ENCODE measurements around the gene NEFH. TPM values are rescaled to one million over a fixed set of nuclear protein-coding genes. Genes with fewer than 3 reads are reported as not detected.

Gene NEFH, protein sequence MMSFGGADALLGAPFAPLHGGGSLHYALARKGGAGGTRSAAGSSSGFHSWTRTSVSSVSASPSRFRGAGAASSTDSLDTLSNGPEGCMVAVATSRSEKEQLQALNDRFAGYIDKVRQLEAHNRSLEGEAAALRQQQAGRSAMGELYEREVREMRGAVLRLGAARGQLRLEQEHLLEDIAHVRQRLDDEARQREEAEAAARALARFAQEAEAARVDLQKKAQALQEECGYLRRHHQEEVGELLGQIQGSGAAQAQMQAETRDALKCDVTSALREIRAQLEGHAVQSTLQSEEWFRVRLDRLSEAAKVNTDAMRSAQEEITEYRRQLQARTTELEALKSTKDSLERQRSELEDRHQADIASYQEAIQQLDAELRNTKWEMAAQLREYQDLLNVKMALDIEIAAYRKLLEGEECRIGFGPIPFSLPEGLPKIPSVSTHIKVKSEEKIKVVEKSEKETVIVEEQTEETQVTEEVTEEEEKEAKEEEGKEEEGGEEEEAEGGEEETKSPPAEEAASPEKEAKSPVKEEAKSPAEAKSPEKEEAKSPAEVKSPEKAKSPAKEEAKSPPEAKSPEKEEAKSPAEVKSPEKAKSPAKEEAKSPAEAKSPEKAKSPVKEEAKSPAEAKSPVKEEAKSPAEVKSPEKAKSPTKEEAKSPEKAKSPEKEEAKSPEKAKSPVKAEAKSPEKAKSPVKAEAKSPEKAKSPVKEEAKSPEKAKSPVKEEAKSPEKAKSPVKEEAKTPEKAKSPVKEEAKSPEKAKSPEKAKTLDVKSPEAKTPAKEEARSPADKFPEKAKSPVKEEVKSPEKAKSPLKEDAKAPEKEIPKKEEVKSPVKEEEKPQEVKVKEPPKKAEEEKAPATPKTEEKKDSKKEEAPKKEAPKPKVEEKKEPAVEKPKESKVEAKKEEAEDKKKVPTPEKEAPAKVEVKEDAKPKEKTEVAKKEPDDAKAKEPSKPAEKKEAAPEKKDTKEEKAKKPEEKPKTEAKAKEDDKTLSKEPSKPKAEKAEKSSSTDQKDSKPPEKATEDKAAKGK
- total RNA-seq (2022) (not detected in 2 replicates), Bru-seq, nascent RNA (not detected), BruChase-seq, experiment 1, labeled RNA remaining after a 6-hour chase (percentile 4 among the genes with signal in this experiment), BruChase-seq, experiment 2, labeled RNA remaining after a 2-hour chase (not detected)
- long read RNA-seq, result 0 reads

GRCh38 chr22:29479417-29480261 lies at the start of gene NEFH:
TSS of gene NEFH (plus strand) at chr22:29480218. CDS start at chr22:29480263, 45 bp downstream.
- Mint-ChIP-seq H3K27me3 (ENCODE audit: insufficient read depth, unreplicated experiment) (peaks cover 52% of the 10 kb centered on the region), H3K9me3 (ENCODE audit: unreplicated experiment) (no peaks in the 10 kb centered on the region), H3K27ac (ENCODE audit: low read depth, unreplicated experiment) (no peak within 1 kb of the TSS), H3K4me1 (ENCODE audit: insufficient read depth, unreplicated experiment) (peaks cover 6% of the 10 kb centered on the region), H3K36me3 (ENCODE audit: insufficient read depth, unreplicated experiment) (no peaks in the 10 kb centered on the region), H3K4me3 (ENCODE audit: unreplicated experiment) (no peak within 1 kb of the TSS)
- no TSS peak for BruUV-seq (replicated peaks)
- no peak for DNase-seq (ENCODE audit: unreplicated experiment)
- TF ChIP-seq CTCF (IDR thresholded peaks at IDR 0.05; ENCODE audit: unreplicated experiment), result no peak
- POLR2A ChIA-PET, result no interaction called here
- CTCF ChIA-PET, result interaction anchor here (0.6 kb wide), 1 partner anchor 56 kb away, joined by 3 read pairs; no protein-coding TSS in a partner anchor
- intact Hi-C loops (cut with micrococcal nuclease), result no loop called here

DNA sequence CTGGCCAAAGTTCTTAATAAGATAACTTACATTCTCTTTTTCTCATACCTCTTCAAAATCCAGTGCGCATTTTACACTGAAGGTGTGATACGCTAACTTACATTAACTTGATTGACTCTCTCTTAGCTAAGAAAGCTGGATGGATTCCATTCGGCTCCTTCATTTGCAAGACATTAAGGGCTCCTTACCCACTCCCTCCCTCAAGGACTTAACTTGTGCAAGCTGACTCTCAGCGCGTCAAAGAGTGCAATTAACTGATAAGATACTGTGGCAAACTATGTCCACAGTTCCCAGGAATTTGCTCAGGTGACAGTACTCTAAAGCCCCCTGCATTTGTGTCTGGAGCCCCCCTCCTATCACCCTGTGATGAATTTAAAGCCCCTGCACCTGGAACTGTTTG lies 48.0 kb upstream of the NEFH start:
- Mint-ChIP-seq H3K36me3 (ENCODE audit: insufficient read depth, unreplicated experiment) (no peaks in the 10 kb centered on the region), H3K27ac (ENCODE audit: low read depth, unreplicated experiment) (no peak overlapping the region), H3K4me1 (ENCODE audit: insufficient read depth, unreplicated experiment) (no peaks in the 10 kb centered on the region), H3K27me3 (ENCODE audit: insufficient read depth, unreplicated experiment) (peaks cover 80% of the 10 kb centered on the region), H3K9me3 (ENCODE audit: unreplicated experiment) (no peaks in the 10 kb centered on the region), H3K4me3 (ENCODE audit: unreplicated experiment) (no peak overlapping the region)
- CTCF ChIA-PET, result interaction anchor here (0.7 kb wide), 1 partner anchor 85 kb away, joined by 3 read pairs; no protein-coding TSS in a partner anchor
- BruUV-seq (replicated peaks), result no TSS peak
- no peak for DNase-seq (ENCODE audit: unreplicated experiment)
- POLR2A ChIA-PET, result interaction anchor here (0.7 kb wide), 1 partner anchor 16 kb away, joined by 3 read pairs; no protein-coding TSS in a partner anchor
- intact Hi-C loops (cut with micrococcal nuclease), result no loop called here
- TF ChIP-seq CTCF (IDR thresholded peaks at IDR 0.05; ENCODE audit: unreplicated experiment), result no peak

DNA sequence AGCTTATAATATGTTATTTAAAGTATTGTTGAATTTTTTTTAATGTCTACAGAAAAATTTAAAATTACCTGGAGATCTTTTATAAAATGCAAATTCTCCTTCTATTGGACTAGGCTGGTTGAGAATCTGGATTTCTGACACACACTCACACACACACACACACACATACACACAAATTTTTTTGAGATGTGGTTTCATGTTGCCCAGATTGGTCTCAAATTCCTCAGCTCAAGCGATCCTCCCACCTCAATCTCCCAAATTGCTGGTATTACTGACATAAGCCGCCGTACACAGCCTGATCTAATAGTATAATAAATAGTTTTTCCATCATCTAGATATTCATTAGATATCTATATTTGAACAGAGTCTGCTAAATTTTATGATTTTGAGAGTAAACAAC lies 46.2 kb upstream of the NEFH start:
- H3K27me3 Mint-ChIP-seq (ENCODE audit: insufficient read depth, unreplicated experiment), result peaks cover 73% of the 10 kb centered on the region
- ChIA-PET POLR2A (interaction anchor here (0.7 kb wide), 1 partner anchor 45 kb away, joined by 3 read pairs; no protein-coding TSS in a partner anchor), CTCF (interaction anchor here (0.6 kb wide), 1 partner anchor 36 kb away, joined by 3 read pairs; no protein-coding TSS in a partner anchor)
- no peak for TF ChIP-seq CTCF (IDR thresholded peaks at IDR 0.05; ENCODE audit: unreplicated experiment)
- no peaks in the 10 kb centered on the region for H3K4me1 Mint-ChIP-seq (ENCODE audit: insufficient read depth, unreplicated experiment)
- H3K36me3 Mint-ChIP-seq (ENCODE audit: insufficient read depth, unreplicated experiment), result no peaks in the 10 kb centered on the region
- no TSS peak for BruUV-seq (replicated peaks)
- DNase-seq (ENCODE audit: unreplicated experiment), result no peak
- H3K27ac Mint-ChIP-seq (ENCODE audit: low read depth, unreplicated experiment), result no peak overlapping the region
- H3K9me3 Mint-ChIP-seq (ENCODE audit: unreplicated experiment), result no peaks in the 10 kb centered on the region
- intact Hi-C loops (cut with micrococcal nuclease), result no loop called here
- no peak overlapping the region for H3K4me3 Mint-ChIP-seq (ENCODE audit: unreplicated experiment)

Measured in MCF 10A (cell line).